GM12864 (cell line): ENCODE measurements around the gene USP26.
"Not testable (repeated sequence)": the region's sequence is repeated elsewhere in the genome, so short reads cannot be mapped to it uniquely, and the experiment has no call there.

Experiments used
- DNase-seq: peaks from one replicate; pipeline ENCODE4 v3.0.0-alpha.2; 2011; ENCODE audit warnings: low read depth
- H3K4me3 ChIP-seq: 2 replicates; pipeline ENCODE4 v1.5.1; 2011; ENCODE audit warnings: mild to moderate bottlenecking, low read depth, low read length, control low read depth
- TF ChIP-seq, protein P1 (sequence below): IDR thresholded peaks from 2 replicates; pipeline ENCODE4 v1.5.1; 2011; ENCODE audit warnings: low read depth, mild to moderate bottlenecking, moderate library complexity, low read length, control low read depth, inconsistent platforms; ENCODE audit errors: missing control alignments

USP26 gene

DNA sequence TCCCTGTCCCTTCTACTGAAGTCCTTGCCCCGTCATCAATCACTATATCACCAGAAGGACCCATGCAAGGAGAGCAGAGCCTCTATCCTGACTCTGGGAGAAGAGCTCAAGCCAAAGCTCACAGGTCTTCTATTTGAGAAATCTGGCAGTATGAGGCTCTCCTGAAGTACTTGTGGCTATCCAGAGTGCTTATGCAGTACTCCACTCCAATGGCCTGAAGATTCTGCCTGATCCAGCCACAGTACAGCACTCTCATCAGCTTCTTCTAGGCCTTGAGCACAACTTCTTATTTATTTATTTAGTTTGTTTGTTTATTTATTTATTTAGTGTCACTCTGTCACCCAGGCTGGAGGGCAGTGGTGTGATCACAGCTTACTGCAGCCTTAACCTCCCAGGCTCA is 13.0 kb downstream of the USP26 start:
- H3K4me3 ChIP-seq = no peak overlapping the region
- TF ChIP-seq, protein P1, sequence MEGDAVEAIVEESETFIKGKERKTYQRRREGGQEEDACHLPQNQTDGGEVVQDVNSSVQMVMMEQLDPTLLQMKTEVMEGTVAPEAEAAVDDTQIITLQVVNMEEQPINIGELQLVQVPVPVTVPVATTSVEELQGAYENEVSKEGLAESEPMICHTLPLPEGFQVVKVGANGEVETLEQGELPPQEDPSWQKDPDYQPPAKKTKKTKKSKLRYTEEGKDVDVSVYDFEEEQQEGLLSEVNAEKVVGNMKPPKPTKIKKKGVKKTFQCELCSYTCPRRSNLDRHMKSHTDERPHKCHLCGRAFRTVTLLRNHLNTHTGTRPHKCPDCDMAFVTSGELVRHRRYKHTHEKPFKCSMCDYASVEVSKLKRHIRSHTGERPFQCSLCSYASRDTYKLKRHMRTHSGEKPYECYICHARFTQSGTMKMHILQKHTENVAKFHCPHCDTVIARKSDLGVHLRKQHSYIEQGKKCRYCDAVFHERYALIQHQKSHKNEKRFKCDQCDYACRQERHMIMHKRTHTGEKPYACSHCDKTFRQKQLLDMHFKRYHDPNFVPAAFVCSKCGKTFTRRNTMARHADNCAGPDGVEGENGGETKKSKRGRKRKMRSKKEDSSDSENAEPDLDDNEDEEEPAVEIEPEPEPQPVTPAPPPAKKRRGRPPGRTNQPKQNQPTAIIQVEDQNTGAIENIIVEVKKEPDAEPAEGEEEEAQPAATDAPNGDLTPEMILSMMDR = no peak
- DNase-seq = no peak

DNA sequence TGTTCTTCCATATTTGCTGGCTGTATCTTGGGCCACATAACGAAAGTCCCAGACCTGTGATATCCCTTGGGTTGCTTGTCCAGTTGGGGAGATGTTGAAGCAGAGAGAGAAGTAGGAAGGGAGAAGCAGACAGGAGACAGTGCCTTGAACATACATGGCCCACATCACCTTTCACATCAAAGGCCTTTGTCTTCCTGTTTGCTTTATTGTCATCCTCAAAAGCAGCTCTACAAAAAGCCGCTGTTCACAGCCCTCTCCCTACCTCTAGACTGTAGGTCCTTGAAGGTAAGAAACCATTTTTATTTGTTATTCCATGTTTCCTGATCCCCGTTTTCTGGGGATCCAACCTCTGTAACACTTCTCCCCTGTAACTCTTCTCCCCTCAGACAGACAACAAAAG is 14.9 kb downstream of the USP26 start:
- DNase-seq = no peak
- TF ChIP-seq, protein P1 = no peak
- H3K4me3 ChIP-seq = no peak overlapping the region

DNA sequence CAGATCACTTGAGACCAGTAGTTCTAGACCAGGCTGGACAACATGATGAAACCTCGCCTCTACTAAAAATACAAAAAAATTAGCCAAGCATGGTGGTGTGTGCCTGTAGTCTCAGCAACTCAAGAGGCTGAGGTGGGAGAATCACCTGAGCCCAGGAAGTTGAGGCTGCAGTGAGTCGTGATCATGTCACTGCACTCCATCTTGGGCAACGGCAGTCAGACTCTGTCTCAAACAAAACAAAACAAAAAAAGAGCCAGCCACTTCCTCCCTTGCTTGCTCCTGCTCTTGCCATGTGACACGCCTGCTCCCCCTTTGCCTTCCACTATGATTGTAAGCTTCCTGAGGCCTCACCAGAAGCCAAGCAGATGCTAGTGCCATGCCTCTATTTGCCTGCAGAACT is 19.1 kb downstream of the USP26 start:
- not testable (repeated sequence) for H3K4me3 ChIP-seq, DNase-seq

DNA sequence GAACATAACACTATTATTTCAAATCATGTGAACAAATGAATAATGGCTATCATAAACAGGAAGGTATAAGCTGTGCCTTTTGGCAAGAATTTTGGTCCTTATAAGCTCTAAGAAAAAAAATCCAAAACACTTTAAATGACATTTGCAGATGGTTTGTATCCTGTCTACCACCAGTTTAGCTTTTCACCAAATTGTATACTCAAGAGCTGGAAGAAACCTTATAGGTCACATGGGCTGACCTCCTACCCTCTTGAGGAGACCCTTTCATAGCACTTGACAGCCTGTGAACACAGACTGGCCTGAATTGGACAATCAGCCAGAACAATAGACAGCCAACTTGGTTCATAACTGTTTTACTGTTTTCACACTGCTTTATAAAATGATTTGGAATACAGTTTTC is 24.3 kb downstream of the USP26 start:
- TF ChIP-seq, protein P1 = no peak
- H3K4me3 ChIP-seq = no peak overlapping the region
- DNase-seq = no peak

DNA sequence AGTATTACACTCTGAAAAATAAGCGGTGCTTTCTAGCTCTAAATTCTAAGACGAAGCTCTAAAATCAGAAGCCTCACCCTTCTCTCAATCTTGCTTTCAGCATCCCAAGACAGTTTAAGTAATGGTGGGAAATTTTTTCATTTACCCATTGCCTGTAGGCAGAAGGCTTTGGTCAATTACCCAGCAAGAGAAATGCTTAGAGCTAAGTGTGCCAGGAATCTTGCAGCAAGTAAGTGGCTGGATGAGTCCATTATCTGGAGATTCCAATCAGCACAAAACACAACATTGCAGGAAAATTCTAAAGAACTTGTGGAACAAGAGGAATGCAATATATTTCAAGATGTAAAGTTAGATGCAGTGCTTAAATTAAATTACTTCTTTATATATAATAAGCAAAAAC is 28.4 kb downstream of the USP26 start:
- TF ChIP-seq, protein P1 = no peak
- no peak for DNase-seq

DNA sequence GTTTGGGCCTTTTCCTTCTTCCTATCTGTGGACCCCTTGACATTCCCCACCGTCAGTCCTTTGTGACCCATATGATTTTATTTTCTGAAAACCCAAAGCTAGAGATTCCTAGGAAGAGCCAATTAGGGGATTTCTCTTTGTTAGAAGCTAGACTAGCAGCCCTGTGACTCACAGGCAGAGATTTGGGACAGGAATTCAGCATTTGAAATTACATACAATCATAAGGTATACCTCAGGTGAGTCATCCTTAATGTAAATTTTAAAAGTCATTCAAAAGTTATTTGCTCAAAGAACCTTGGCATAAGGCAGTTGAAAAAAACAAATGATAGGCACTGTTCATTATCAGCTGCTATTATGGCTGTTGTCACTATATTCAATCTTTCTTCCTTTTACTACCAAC is 40.6 kb downstream of the USP26 start:
- no peak overlapping the region for H3K4me3 ChIP-seq
- DNase-seq = no peak
- TF ChIP-seq, protein P1 = no peak

More for the DNA sequence above, 28.4 kb downstream of the USP26 start:
- no peak overlapping the region for H3K4me3 ChIP-seq

DNA sequence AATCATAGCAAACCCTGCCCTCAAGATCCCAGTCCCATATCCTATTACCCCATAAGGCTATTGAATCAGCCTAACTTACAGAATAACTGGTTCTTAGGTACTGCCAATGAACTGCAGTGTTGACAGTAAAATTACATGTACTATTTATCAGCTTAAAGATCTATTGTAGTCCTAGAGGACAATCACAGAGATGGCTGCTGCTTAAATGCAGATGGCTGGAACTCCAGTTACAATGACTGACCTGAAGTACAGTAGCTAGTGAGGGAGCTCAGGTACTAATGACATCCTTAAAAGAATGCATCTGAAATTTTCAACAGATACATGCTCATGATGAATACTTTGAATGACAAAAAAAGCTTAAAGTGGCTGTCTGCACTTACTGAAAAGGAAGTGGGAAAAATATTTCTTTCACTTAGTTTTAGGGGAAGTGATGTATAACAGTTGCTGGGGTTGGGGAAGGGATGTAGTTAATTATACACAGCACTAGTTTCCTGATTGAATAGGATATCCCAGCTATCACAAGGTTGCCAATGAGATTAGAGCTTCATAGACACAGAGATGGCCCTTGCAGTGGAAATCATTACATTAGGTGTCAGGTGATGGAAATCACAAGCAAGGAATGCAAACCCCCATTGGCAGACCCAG is 42.0 kb downstream of the USP26 start:
- TF ChIP-seq, protein P1 = no peak
- DNase-seq = no peak
- no peak overlapping the region for H3K4me3 ChIP-seq
